Muscle layer of colon (tissue), 2 donors: ENCODE results near the gene GPX1.
"Not testable (repeated sequence)": the region's sequence is repeated elsewhere in the genome, so short reads cannot be mapped to it uniquely, and the experiment has no call there.

Experiments used
- H3K27ac ChIP-seq: one replicate; pipeline ENCODE4 v1.7.0; 2013; ENCODE audit warnings: low read depth, mild to moderate bottlenecking, low read length, moderate library complexity
- H3K27me3 ChIP-seq, 2 donors: one replicate each; pipeline ENCODE4 v1.7.0; 2013; ENCODE audit warnings: low read length in 2 of 2, mild to moderate bottlenecking in 2 of 2; ENCODE audit not compliant: insufficient read depth in 2 of 2, control insufficient read depth in 1 of 2
- H3K36me3 ChIP-seq: one replicate; pipeline ENCODE4 v1.7.0; 2013; ENCODE audit warnings: mild to moderate bottlenecking, low read length; ENCODE audit not compliant: insufficient read depth
- H3K4me1 ChIP-seq: one replicate; pipeline ENCODE4 v1.7.0; 2013; ENCODE audit warnings: mild to moderate bottlenecking, low read length; ENCODE audit not compliant: insufficient read depth
- H3K4me3 ChIP-seq, 2 donors: one replicate each; pipeline ENCODE4 v1.7.0; 2013; ENCODE audit warnings: low read length in 2 of 2, low read depth in 1 of 2, mild to moderate bottlenecking in 1 of 2, moderate library complexity in 1 of 2
- H3K9ac ChIP-seq: one replicate; pipeline ENCODE4 v1.7.0; 2013; ENCODE audit warnings: low read length
- H3K9me3 ChIP-seq: one replicate; pipeline ENCODE4 v1.7.0; 2013; ENCODE audit warnings: mild to moderate bottlenecking, low read length
- donor health status: abdominal sarcoma.
- donor health status: Adenocarcinoma of cecum.

GPX1 gene

GRCh38 chr3:49333916-49334633 is 24.1 kb downstream of the GPX1 start:
- H3K36me3 ChIP-seq = peaks cover 43% of the 10 kb centered on the region
- H3K9ac ChIP-seq = no peak overlapping the region
- H3K4me3 ChIP-seq = no peak overlapping the region
- H3K4me1 ChIP-seq = peaks cover 5% of the 10 kb centered on the region
- H3K9me3 ChIP-seq = no peaks in the 10 kb centered on the region
- H3K27me3 ChIP-seq = no peaks in the 10 kb centered on the region
- H3K27ac ChIP-seq = no peak overlapping the region

- no peaks in the 10 kb centered on the region for H3K9me3 ChIP-seq
- H3K4me3 ChIP-seq = no peak overlapping the region
- H3K27ac ChIP-seq = no peak overlapping the region
- no peaks in the 10 kb centered on the region for H3K27me3 ChIP-seq
- peaks cover 4% of the 10 kb centered on the region for H3K4me1 ChIP-seq
- no peak overlapping the region for H3K9ac ChIP-seq
- H3K36me3 ChIP-seq = peaks cover 43% of the 10 kb centered on the region
Measured at GRCh38 chr3:49333091-49333490, 25.1 kb downstream of the GPX1 start.

GRCh38 chr3:49329186-49329585 is 29.0 kb downstream of the GPX1 start:
- Histone ChIP-seq H3K27ac (no peak overlapping the region), H3K9me3 (no peaks in the 10 kb centered on the region), H3K27me3 (no peaks in the 10 kb centered on the region), H3K4me1 (peaks cover 1% of the 10 kb centered on the region), H3K36me3 (peaks cover 50% of the 10 kb centered on the region), H3K4me3 (no peak overlapping the region), H3K9ac (no peak overlapping the region)

- peaks cover 53% of the 10 kb centered on the region for H3K36me3 ChIP-seq
- H3K27me3 ChIP-seq, H3K9me3 ChIP-seq, H3K9ac ChIP-seq, H3K4me1 ChIP-seq, H3K27ac ChIP-seq, H3K4me3 ChIP-seq: not testable (repeated sequence)
Measured at GRCh38 chr3:49328350-49328749, 29.8 kb downstream of the GPX1 start.

- Histone ChIP-seq H3K36me3 (peaks cover 48% of the 10 kb centered on the region), H3K4me3 (no peak overlapping the region), H3K27me3 (no peaks in the 10 kb centered on the region), H3K4me1 (no peaks in the 10 kb centered on the region), H3K9ac (no peak overlapping the region), H3K9me3 (no peaks in the 10 kb centered on the region), H3K27ac (no peak overlapping the region)
Measured at GRCh38 chr3:49327485-49327884, 30.7 kb downstream of the GPX1 start.

GRCh38 chr3:49324768-49325167 is 33.4 kb downstream of the GPX1 start:
- Histone ChIP-seq H3K4me3 (no peak overlapping the region), H3K4me1 (no peaks in the 10 kb centered on the region), H3K27ac (no peak overlapping the region), H3K27me3 (no peaks in the 10 kb centered on the region), H3K36me3 (peaks cover 55% of the 10 kb centered on the region), H3K9ac (no peak overlapping the region), H3K9me3 (no peaks in the 10 kb centered on the region)

GRCh38 chr3:49316696-49317457 is 41.3 kb downstream of the GPX1 start:
- Histone ChIP-seq H3K27me3 (no peaks in the 10 kb centered on the region), H3K27ac (no peak overlapping the region), H3K36me3 (peaks cover 46% of the 10 kb centered on the region)

GRCh38 chr3:49313896-49314688 is 44.1 kb downstream of the GPX1 start:
- no peaks in the 10 kb centered on the region for H3K27me3 ChIP-seq
- H3K27ac ChIP-seq = no peak overlapping the region
- no peak overlapping the region for H3K4me3 ChIP-seq
- H3K36me3 ChIP-seq = peaks cover 50% of the 10 kb centered on the region
- H3K4me1 ChIP-seq = no peaks in the 10 kb centered on the region
- H3K9me3 ChIP-seq = no peaks in the 10 kb centered on the region
- no peak overlapping the region for H3K9ac ChIP-seq

More at GRCh38 chr3:49316696-49317457, 41.3 kb downstream of the GPX1 start:
- H3K4me3 ChIP-seq = no peak overlapping the region
- no peak overlapping the region for H3K9ac ChIP-seq
- no peaks in the 10 kb centered on the region for H3K4me1 ChIP-seq
- H3K9me3 ChIP-seq = no peaks in the 10 kb centered on the region

GRCh38 chr3:49311283-49311682 is 46.9 kb downstream of the GPX1 start:
- H3K4me3 ChIP-seq = no peak overlapping the region
- H3K9ac ChIP-seq = no peak overlapping the region
- H3K4me1 ChIP-seq = no peaks in the 10 kb centered on the region
- no peak overlapping the region for H3K27ac ChIP-seq
- peaks cover 40% of the 10 kb centered on the region for H3K36me3 ChIP-seq
- no peaks in the 10 kb centered on the region for H3K27me3 ChIP-seq
- no peaks in the 10 kb centered on the region for H3K9me3 ChIP-seq

GRCh38 chr3:49310677-49311076 is 47.5 kb downstream of the GPX1 start:
- Histone ChIP-seq H3K27ac (no peak overlapping the region), H3K27me3 (no peaks in the 10 kb centered on the region), H3K4me3 (no peak overlapping the region), H3K9ac (no peak overlapping the region), H3K4me1 (no peaks in the 10 kb centered on the region), H3K9me3 (no peaks in the 10 kb centered on the region), H3K36me3 (peaks cover 41% of the 10 kb centered on the region)
